Measurements from ENCODE around the gene MFF. TPM values are rescaled to one million over a fixed set of nuclear protein-coding genes. Genes with fewer than 3 reads are reported as not detected.

MFF gene
- total RNA-seq, 2 donors from 2014 or later, result 109 to 113 TPM

DNA sequence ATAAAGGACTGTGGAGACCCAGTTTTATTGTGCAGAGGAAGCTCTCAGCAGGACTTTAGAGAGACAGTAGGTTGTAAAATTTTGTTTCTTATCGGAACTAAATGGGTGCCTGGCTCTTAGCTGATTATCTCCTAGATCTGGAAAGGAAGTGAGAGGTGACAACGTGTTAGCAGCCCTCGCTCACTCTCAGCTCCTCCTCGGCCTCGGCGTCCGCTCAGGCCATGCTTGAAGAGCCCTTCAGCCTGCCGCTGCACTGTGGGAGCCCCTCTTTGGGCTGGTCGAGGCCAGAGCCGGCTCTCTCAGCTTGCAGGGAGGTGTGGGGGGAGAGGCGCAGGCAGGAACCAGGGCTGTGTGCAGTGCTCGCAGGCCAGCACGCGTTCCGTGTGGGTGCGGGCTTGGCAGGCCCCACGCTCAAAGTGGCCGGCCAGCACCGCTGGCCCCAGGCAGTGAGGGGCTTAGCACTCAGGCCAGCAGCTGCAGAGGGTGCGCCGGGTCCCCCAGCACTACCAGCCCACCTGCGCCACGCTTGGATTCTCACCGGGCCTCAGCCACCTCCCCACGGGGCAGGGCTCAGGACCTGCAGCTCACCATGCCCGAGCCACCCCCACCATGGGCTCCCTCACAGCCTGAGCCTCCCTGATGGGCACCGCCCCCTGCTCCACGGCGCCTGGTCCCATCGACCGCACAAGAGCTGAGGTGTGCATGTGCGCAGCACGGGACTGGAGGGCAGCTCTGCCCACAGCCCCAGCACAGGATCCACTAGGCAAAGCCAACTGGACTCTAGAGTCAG, 4.6 kb upstream of the MFF start:
- Histone ChIP-seq H3K27me3 (replicated peaks; ENCODE audit: insufficient read depth) (no peaks in the 10 kb centered on the region), H3K9me3 (no peaks in the 10 kb centered on the region), H3K4me1 (ENCODE audit: control insufficient read depth in 1 of 2, low read depth in 2 of 2) (peaks cover 0 to 7% of the 10 kb centered on the region in 2 donors), H3K4me3 (no peak overlapping the region), H3K27ac (no peak overlapping the region), H3K36me3 (no peaks in the 10 kb centered on the region)
- TF ChIP-seq, protein P1, sequence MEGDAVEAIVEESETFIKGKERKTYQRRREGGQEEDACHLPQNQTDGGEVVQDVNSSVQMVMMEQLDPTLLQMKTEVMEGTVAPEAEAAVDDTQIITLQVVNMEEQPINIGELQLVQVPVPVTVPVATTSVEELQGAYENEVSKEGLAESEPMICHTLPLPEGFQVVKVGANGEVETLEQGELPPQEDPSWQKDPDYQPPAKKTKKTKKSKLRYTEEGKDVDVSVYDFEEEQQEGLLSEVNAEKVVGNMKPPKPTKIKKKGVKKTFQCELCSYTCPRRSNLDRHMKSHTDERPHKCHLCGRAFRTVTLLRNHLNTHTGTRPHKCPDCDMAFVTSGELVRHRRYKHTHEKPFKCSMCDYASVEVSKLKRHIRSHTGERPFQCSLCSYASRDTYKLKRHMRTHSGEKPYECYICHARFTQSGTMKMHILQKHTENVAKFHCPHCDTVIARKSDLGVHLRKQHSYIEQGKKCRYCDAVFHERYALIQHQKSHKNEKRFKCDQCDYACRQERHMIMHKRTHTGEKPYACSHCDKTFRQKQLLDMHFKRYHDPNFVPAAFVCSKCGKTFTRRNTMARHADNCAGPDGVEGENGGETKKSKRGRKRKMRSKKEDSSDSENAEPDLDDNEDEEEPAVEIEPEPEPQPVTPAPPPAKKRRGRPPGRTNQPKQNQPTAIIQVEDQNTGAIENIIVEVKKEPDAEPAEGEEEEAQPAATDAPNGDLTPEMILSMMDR (IDR thresholded peaks at IDR 0.05), result no peak
- no peak for DNase-seq (ENCODE audit: low spot score)
- no peak for ATAC-seq (ENCODE audit: insufficient number of reproducible peaks, low FRiP score, low read depth)

DNA sequence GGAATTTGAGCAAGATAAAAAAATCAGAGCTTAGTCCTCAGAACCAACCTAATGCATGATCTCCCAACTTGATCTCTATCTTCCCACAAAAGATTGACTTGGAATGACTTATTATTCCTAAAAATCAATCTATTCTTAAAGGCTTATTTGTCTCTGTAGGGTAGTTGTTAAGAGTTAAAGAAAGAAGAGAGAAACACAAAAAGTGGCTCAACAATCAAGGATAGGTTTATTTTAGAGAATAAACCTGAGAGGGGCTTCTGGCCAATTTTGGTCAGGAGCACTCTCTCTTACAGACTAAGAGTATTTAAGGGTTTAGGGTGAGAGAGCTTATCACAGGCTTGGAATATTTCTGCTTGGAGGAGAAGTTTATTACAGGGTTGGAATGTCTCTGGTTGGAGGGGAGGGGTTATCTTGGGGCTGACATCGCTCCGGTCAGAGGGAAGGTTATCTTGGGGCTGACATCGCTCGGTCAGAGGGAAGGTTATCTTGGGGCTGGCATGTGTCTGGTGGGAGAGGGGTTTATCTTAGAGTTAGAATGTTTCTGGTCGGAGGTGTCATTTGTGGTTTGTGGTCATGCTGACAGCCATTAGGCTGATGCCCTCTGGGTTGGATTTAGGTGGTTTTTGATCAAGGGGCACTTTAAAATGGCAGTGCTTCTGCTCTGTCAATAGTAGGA, 2.4 kb upstream of the MFF start:
- Histone ChIP-seq H3K9me3 (no peaks in the 10 kb centered on the region), H3K27me3 (replicated peaks; ENCODE audit: insufficient read depth) (no peaks in the 10 kb centered on the region), H3K4me3 (no peak overlapping the region), H3K4me1 (ENCODE audit: control insufficient read depth in 1 of 2, low read depth in 2 of 2) (peaks cover 7 to 24% of the 10 kb centered on the region in 2 donors), H3K27ac (no peak overlapping the region), H3K36me3 (no peaks in the 10 kb centered on the region)
- no peak for DNase-seq (ENCODE audit: low spot score)
- TF ChIP-seq, protein P1 (IDR thresholded peaks at IDR 0.05), result no peak
- no peak for ATAC-seq (ENCODE audit: insufficient number of reproducible peaks, low FRiP score, low read depth)

DNA sequence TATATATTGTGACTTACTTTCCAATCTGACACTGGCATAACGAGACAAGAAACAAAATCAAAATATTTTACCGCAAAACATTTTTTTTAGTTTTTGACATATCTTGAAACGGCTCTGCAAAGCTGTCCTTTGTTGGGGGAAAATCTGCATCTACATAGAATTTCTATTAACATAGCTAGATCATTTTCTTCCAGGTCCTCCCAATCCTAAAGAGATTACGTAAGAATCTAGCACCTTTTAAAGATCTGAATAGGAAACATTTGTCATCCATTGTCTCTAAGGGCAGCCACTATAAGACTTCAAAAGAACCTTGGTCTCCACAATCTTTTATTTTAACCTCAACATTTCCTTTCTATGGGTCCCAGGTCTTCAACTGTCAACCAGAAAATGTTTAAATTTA, 1.2 kb upstream of the MFF start:
- no peaks in the 10 kb centered on the region for H3K36me3 ChIP-seq
- H3K27ac ChIP-seq, result no peak overlapping the region
- no peak for DNase-seq (ENCODE audit: low spot score)
- ATAC-seq (ENCODE audit: insufficient number of reproducible peaks, low FRiP score, low read depth), result no peak
- H3K4me3 ChIP-seq, result peak overlapping the region; percentile 99
- no peaks in the 10 kb centered on the region for H3K9me3 ChIP-seq
- TF ChIP-seq, protein P1 (IDR thresholded peaks at IDR 0.05), result no peak
- peaks cover 7 to 26% of the 10 kb centered on the region in 2 donors for H3K4me1 ChIP-seq (ENCODE audit: control insufficient read depth in 1 of 2, low read depth in 2 of 2)
- no peaks in the 10 kb centered on the region for H3K27me3 ChIP-seq (replicated peaks; ENCODE audit: insufficient read depth)

DNA sequence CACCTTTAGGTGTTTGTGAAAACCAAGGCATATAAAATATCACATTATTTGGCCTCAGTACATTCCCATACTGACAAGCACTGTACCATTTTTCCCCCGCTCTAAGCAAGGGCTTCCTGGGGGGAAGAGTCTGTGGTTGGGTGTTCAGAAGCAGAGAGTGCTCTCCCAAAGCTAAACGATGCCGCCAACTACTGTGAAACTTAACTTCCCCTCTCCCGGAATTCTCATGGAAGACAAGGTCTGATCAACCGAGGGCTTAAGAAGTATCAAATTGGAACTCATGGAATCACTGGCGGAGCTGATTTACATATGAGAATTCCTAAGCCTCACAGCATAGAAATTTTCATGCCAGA, 433 bp upstream of the MFF start:
- no peak for ATAC-seq (ENCODE audit: insufficient number of reproducible peaks, low FRiP score, low read depth)

DNA sequence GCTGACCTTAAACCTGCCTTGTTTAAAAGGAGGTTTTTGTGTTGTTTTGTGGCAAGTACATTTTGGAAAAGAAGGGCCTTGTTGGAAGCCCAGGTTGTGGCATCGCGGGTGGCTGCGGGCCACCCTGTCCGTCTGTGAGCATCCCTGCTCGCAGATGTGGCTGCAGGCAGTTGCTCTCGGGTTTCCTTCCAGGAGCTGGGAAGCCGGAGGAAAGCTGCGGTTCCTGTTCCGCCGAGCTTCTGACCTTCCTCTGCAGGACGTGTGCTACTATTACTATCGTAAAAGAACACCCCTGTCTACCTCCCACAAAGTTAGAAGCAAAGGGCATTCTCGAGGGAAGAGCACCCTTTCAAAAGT, 766 bp downstream of the MFF start:
- H3K36me3 ChIP-seq, result no peaks in the 10 kb centered on the region
- peak overlapping the region; percentile 99 for H3K4me3 ChIP-seq
- DNase-seq (ENCODE audit: low spot score), result no peak
- H3K4me1 ChIP-seq (ENCODE audit: control insufficient read depth in 1 of 2, low read depth in 2 of 2), result peaks cover 7 to 26% of the 10 kb centered on the region in 2 donors
- no peak for ATAC-seq (ENCODE audit: insufficient number of reproducible peaks, low FRiP score, low read depth)
- no peaks in the 10 kb centered on the region for H3K9me3 ChIP-seq
- TF ChIP-seq, protein P1 (IDR thresholded peaks at IDR 0.05), result no peak
- peak overlapping the region; percentile 87 to 88 for H3K27ac ChIP-seq
- H3K27me3 ChIP-seq (replicated peaks; ENCODE audit: insufficient read depth), result no peaks in the 10 kb centered on the region

More for the DNA sequence above, 433 bp upstream of the MFF start:
- Histone ChIP-seq H3K27me3 (replicated peaks; ENCODE audit: insufficient read depth) (no peaks in the 10 kb centered on the region), H3K4me3 (peak overlapping the region; percentile 99), H3K27ac (peak overlapping the region; percentile 87 to 88), H3K9me3 (no peaks in the 10 kb centered on the region), H3K36me3 (no peaks in the 10 kb centered on the region), H3K4me1 (ENCODE audit: control insufficient read depth in 1 of 2, low read depth in 2 of 2) (peaks cover 7 to 26% of the 10 kb centered on the region in 2 donors)
- TF ChIP-seq, protein P1 (IDR thresholded peaks at IDR 0.05), result no peak
- no peak for DNase-seq (ENCODE audit: low spot score)
